GM12878 (cell line): ENCODE results near the gene RAB31. TPM values are rescaled to one million over a fixed set of nuclear protein-coding genes. Genes with fewer than 3 reads are reported as not detected.

Source experiments
- ATAC-seq: fragments of 200-7000 bp; cut with Tn5 transposase; 3 replicates; pipeline ENCODE4 v1.9.1; 2020; ENCODE audit warnings: mild to moderate bottlenecking, moderate library complexity
- BruUV-seq: library from RNA; stranded (reverse); fragments of 400-500 nt; replicated peaks from 2 replicates; lab custom pipeline; 2021; lab: Mats Ljungman, UMichigan
- CTCF ChIA-PET: fragments of 300-600 bp; sonication (Branson Sonifier 250); formaldehyde crosslinking; extraction: SDS; loops from one replicate; lab custom pipeline; 2021; ENCODE audit warnings: inconsistent platforms; lab: Yijun Ruan, JAX
- POLR2A ChIA-PET: fragments of 350-600 bp; formaldehyde crosslinking; extraction: SDS; loops from one replicate; lab custom pipeline; 2021; ENCODE audit warnings: inconsistent platforms; lab: Charles Lee
- RAD21 ChIA-PET: fragments of 300-600 bp; sonication (Branson Sonifier 250); formaldehyde crosslinking; loops from one replicate; lab custom pipeline; 2023; ENCODE audit warnings: antibody characterized with exemption; ENCODE audit not compliant: unreplicated experiment; lab: Charles Lee
- SMC1A ChIA-PET: fragments of 300-600 bp; sonication (Branson Sonifier 250); formaldehyde crosslinking; loops from one replicate; lab custom pipeline; 2023; ENCODE audit not compliant: unreplicated experiment, uncharacterized antibody; lab: Charles Lee
- DNase-seq: peaks from one replicate; pipeline ENCODE4 v3.0.0-alpha.2; 2011; ENCODE audit warnings: low read depth, low spot score
- FAIRE-seq: peaks from 3 replicates; lab custom pipeline; 2011; peaks lifted over from hg19 to GRCh38; lab: Jason Lieb, UNC
- H2AFZ ChIP-seq: 2 replicates; pipeline ENCODE4 v1.6.0; 2011; ENCODE audit warnings: low read depth, low read length, control low read depth; ENCODE audit not compliant: control insufficient read depth
- H3K27ac ChIP-seq: 2 replicates; pipeline ENCODE4 v1.5.1; 2011; ENCODE audit warnings: control low read depth; ENCODE audit not compliant: control insufficient read depth, insufficient read depth
- H3K27me3 ChIP-seq, 2 experiments: replicated peaks in 1 of 2; 2 replicates each; pipeline versions ENCODE4 v1.6.0 to v1.6.1; 2011; ENCODE audit warnings: low read length in 1 of 2; ENCODE audit not compliant: control insufficient read depth in 2 of 2, insufficient read depth in 2 of 2
- H3K36me3 ChIP-seq, 2 experiments: 2 replicates each; pipeline ENCODE4 v1.5.1; 2011; ENCODE audit warnings: low read length in 1 of 2; ENCODE audit not compliant: control insufficient read depth in 2 of 2, insufficient read depth in 2 of 2
- H3K4me1 ChIP-seq: 2 replicates; pipeline ENCODE4 v1.6.1; 2011; ENCODE audit warnings: mild to moderate bottlenecking, low read length, moderate library complexity, mixed read lengths; ENCODE audit not compliant: control insufficient read depth, insufficient read depth
- H3K4me2 ChIP-seq: 2 replicates; pipeline ENCODE4 v1.6.0; 2011; ENCODE audit warnings: control low read depth; ENCODE audit not compliant: control insufficient read depth, insufficient read depth
- H3K4me3 ChIP-seq: fragments of 200-600 bp; sonication (generic); 2 replicates; pipeline ENCODE4 v1.5.1; 2016
- H3K79me2 ChIP-seq: 2 replicates; pipeline ENCODE4 v1.6.0; 2011; ENCODE audit warnings: low read length; ENCODE audit not compliant: control insufficient read depth, insufficient read depth
- H3K9ac ChIP-seq: 2 replicates; pipeline ENCODE4 v1.8.0; 2011; ENCODE audit warnings: low read length, control low read depth, mixed read lengths; ENCODE audit not compliant: control insufficient read depth, insufficient read depth
- H3K9me3 ChIP-seq: replicated peaks from 3 replicates; pipeline ENCODE4 v1.5.1; 2011; ENCODE audit warnings: mild to moderate bottlenecking, low read length; ENCODE audit not compliant: control insufficient read depth, insufficient read depth
- H4K20me1 ChIP-seq: 2 replicates; pipeline ENCODE4 v1.6.0; 2011; ENCODE audit not compliant: control insufficient read depth, insufficient read depth
- BCL11A ChIP-seq: IDR thresholded peaks from 2 replicates; pipeline ENCODE4 v1.6.1; 2011; ENCODE audit warnings: low read depth, low read length
- CBX5 ChIP-seq: sonication (generic); IDR thresholded peaks from 2 replicates; pipeline ENCODE4 v1.6.1; 2016; ENCODE audit warnings: low read depth, moderate library complexity, mild to moderate bottlenecking, inconsistent platforms
- DPF2 ChIP-seq: fragments of 450-650 bp; IDR thresholded peaks from 2 replicates; pipeline ENCODE4 v1.6.1; 2017; ENCODE audit warnings: mild to moderate bottlenecking
- E2F4 ChIP-seq: IDR thresholded peaks from 2 replicates; pipeline ENCODE4 v1.6.1; 2012; ENCODE audit warnings: low read depth, low read length, improper control_type of control experiment
- ESRRA ChIP-seq: IDR thresholded peaks from 2 replicates; pipeline ENCODE4 v1.6.1; 2012; ENCODE audit warnings: mild to moderate bottlenecking, low read length, improper control_type of control experiment
- FOS ChIP-seq: IDR thresholded peaks from 3 replicates; pipeline ENCODE4 v1.6.1; 2011; ENCODE audit warnings: borderline replicate concordance; ENCODE audit not compliant: insufficient read length; ENCODE audit errors: extremely low read depth
- GATAD2B ChIP-seq: fragments of 450-650 bp; conservative IDR thresholded peaks from 2 replicates; pipeline ENCODE4 v1.6.1; 2017; ENCODE audit warnings: low read depth, mild to moderate bottlenecking, moderate library complexity
- MXI1 ChIP-seq: fragments of 150-350 bp; IDR thresholded peaks from 2 replicates; pipeline ENCODE4 v1.6.1; 2011; ENCODE audit warnings: low read depth, mild to moderate bottlenecking, inconsistent platforms, low read length, improper control_type of control experiment
- RBBP5 ChIP-seq: fragments of 200-600 bp; sonication (generic); conservative IDR thresholded peaks from 2 replicates; pipeline ENCODE4 v1.6.1; 2016
- RELA ChIP-seq: fragments of 450-650 bp; IDR thresholded peaks from 2 replicates; pipeline ENCODE4 v1.8.0; 2014; ENCODE audit warnings: borderline replicate concordance; ENCODE audit not compliant: partially characterized antibody
- SUZ12 ChIP-seq: fragments of 200-600 bp; sonication (generic); IDR thresholded peaks from one replicate; pipeline ENCODE4 v1.6.1; 2018; ENCODE audit warnings: antibody characterized with exemption, mild to moderate bottlenecking; ENCODE audit not compliant: unreplicated experiment
- USF1 ChIP-seq: IDR thresholded peaks from 2 replicates; pipeline ENCODE4 v1.6.1; 2011; ENCODE audit warnings: borderline replicate concordance, low read depth, mild to moderate bottlenecking, moderate library complexity, mixed read lengths, low read length; ENCODE audit not compliant: insufficient read depth; ENCODE audit errors: extremely low read length
- ZNF24 ChIP-seq: fragments of 450-650 bp; IDR thresholded peaks from 2 replicates; pipeline ENCODE4 v1.6.1; 2017; ENCODE audit warnings: antibody characterized with exemption, mild to moderate bottlenecking
- ZNF274 ChIP-seq: IDR thresholded peaks from one replicate; pipeline ENCODE4 v1.8.0; 2011; ENCODE audit not compliant: insufficient read length, insufficient read depth
- ZSCAN29 ChIP-seq: fragments of 450-650 bp; IDR thresholded peaks from 2 replicates; pipeline ENCODE4 v1.6.1; 2017; ENCODE audit warnings: mild to moderate bottlenecking, moderate library complexity
- WGBS: methylation state at CpG from one replicate; pipeline ENCODE4 v1.1.6; 2016; ENCODE audit warnings: low lambda C conversion rate; ENCODE audit not compliant: insufficient replicate concordance, insufficient coverage; ENCODE audit errors: missing lambda C conversion rate; 5-methylcytosine and 5-hydroxymethylcytosine counted together
- in situ Hi-C: fragments of 300-500 bp; cut with MboI; formaldehyde crosslinking; loops from 9 replicates; pipeline ENCODE4 v1.14.3; 2018; ENCODE audit warnings: mixed read lengths
- intact Hi-C: fragments of 100-400 bp; cut with micrococcal nuclease; formaldehyde crosslinking; loops from one replicate; pipeline ENCODE4 v1.14.2; 2022; ENCODE audit not compliant: unreplicated experiment
- polyA plus RNA-seq, 11 experiments: library from polyadenylated mRNA; depleted of rRNA in 4 of 11; unstranded in 6 of 11; stranded (reverse) in 5 of 11; fragments of >200 nt; fragmentation: Nextera tagmentation in 4 of 11; fragmentation: Illumina TruSeq in 1 of 11; extraction: Ambion mirVana in 4 of 11; extraction: Trizol in 1 of 11; gene quantifications; 1 replicate in 1 of 11; 2 replicates in 10 of 11; pipeline versions ENCODE4 v1.2.1 to v1.2.3, GENCODE V29; 2011 to 2016; ENCODE audit warnings: inconsistent platforms in 2 of 11, missing spikeins in 2 of 11, low read depth in 1 of 11
- total RNA-seq, 4 experiments: library from RNA; depleted of rRNA in 3 of 4; stranded (reverse); fragments of >200 nt in 3 of 4; fragmentation: Illumina TruSeq in 1 of 4; extraction: Trizol in 1 of 4; gene quantifications; 2 replicates each; pipeline versions ENCODE4 v1.2.1 to v1.2.3, GENCODE V29; 2013 to 2021
- TF ChIP-seq, protein P1 (sequence below): fragments of 450-650 bp; IDR thresholded peaks from 2 replicates; pipeline ENCODE4 v1.6.1; 2017; ENCODE audit warnings: borderline replicate concordance
- TF ChIP-seq, protein P2 (sequence below): fragments of 450-650 bp; formaldehyde crosslinking; IDR thresholded peaks from 2 replicates; pipeline ENCODE4 v1.5.0; 2022; ENCODE audit warnings: mild to moderate bottlenecking, missing genetic modification characterization

Gene RAB31
- total and polyA plus RNA-seq, 10 of the 15 experiments (the other 5 are each of a cell fraction or from before 2014, with no cell fraction given), result 0.80 to 23.3 (median 12.2) TPM

DNA sequence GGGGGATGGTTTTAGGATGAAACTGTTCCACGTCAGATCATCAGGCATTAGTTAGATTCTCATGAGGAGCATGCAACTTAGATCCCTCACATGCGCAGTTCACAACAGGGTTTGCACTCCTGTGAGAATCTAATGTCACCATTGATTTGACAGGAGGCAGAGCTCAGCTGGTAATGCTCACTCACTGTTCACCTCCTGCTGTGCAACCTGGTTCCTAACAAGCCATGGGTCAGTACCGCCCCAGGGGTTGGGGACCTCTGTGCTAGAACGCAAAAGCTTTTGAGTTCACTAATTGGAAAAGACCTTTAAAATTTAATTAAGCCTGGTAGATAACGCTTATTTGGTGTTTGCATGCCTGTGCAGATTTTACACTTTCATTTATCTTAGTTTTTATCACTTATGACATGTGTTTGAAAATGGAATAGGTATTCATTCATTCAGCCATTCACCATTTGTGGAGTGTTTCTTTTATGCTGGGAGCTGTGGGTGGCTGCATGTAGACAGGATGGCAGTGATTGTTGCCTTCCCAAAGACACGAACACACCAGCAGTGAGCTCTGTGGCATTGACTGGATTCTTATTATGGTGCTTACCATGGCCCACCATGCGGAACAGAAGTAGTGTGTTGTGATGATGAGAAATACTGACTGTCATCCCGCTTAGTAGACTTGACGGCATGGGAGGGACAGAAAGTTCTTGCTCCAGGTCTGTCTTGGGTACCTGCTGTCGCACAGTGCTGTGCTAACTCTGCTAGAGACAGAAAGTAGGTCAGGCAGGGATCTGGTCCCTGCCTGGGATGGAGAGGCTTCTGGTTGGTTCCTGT is 6.4 kb downstream of the RAB31 start (continued):
- TF ChIP-seq, protein P1, sequence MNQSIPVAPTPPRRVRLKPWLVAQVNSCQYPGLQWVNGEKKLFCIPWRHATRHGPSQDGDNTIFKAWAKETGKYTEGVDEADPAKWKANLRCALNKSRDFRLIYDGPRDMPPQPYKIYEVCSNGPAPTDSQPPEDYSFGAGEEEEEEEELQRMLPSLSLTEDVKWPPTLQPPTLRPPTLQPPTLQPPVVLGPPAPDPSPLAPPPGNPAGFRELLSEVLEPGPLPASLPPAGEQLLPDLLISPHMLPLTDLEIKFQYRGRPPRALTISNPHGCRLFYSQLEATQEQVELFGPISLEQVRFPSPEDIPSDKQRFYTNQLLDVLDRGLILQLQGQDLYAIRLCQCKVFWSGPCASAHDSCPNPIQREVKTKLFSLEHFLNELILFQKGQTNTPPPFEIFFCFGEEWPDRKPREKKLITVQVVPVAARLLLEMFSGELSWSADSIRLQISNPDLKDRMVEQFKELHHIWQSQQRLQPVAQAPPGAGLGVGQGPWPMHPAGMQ, result no peak

DNA sequence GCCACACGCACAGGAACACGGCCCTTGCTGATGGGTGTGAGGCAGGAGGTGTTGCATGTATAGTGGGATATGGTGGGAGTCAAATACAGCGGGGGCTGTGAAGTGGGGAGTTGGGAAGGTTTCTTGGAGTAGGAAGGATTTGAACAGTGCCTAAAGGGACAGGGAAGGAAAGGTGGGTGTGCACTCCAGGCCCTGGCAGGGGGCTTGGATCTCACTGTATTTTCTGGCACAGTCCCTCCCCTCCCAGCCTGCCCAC is 6.9 kb downstream of the RAB31 start:
- in situ Hi-C loops, result no loop called here
- POLR2A ChIA-PET, result no interaction called here
- WGBS, result 92% methylated on average over 3 of the region's 3 CpGs

More for the DNA sequence above, 6.9 kb downstream of the RAB31 start:
- Histone ChIP-seq H3K4me2 (no peak overlapping the region), H3K4me1 (peaks cover 27% of the 10 kb centered on the region), H4K20me1 (no peaks in the 10 kb centered on the region), H3K4me3 (no peak overlapping the region), H2AFZ (no peak overlapping the region), H3K9me3 (no peaks in the 10 kb centered on the region; the same call in 2 of the 3 replicates), H3K9ac (no peak overlapping the region), H3K27ac (no peak overlapping the region), H3K36me3 (no peaks in the 10 kb centered on the region), H3K79me2 (peaks cover 4% of the 10 kb centered on the region), H3K27me3 (no peaks in the 10 kb centered on the region)
- TF ChIP-seq CBX5 (no peak), E2F4 (no peak), ZNF24 (no peak), RELA (no peak), RBBP5 (no peak), FOS (no peak), ZSCAN29 (no peak), BCL11A (no peak), ZNF274 (no peak), ESRRA (no peak), MXI1 (no peak), GATAD2B (no peak), USF1 (no peak), SUZ12 (no peak), DPF2 (no peak)
- TF ChIP-seq, protein P2, sequence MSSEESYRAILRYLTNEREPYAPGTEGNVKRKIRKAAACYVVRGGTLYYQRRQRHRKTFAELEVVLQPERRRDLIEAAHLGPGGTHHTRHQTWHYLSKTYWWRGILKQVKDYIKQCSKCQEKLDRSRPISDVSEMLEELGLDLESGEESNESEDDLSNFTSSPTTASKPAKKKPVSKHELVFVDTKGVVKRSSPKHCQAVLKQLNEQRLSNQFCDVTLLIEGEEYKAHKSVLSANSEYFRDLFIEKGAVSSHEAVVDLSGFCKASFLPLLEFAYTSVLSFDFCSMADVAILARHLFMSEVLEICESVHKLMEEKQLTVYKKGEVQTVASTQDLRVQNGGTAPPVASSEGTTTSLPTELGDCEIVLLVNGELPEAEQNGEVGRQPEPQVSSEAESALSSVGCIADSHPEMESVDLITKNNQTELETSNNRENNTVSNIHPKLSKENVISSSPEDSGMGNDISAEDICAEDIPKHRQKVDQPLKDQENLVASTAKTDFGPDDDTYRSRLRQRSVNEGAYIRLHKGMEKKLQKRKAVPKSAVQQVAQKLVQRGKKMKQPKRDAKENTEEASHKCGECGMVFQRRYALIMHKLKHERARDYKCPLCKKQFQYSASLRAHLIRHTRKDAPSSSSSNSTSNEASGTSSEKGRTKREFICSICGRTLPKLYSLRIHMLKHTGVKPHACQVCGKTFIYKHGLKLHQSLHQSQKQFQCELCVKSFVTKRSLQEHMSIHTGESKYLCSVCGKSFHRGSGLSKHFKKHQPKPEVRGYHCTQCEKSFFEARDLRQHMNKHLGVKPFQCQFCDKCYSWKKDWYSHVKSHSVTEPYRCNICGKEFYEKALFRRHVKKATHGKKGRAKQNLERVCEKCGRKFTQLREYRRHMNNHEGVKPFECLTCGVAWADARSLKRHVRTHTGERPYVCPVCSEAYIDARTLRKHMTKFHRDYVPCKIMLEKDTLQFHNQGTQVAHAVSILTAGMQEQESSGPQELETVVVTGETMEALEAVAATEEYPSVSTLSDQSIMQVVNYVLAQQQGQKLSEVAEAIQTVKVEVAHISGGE (CRISPR knock-in tag), result no peak
- CTCF ChIA-PET, result no interaction called here
- ATAC-seq (no peak), FAIRE-seq (no peak), DNase-seq (no peak)
- intact Hi-C loops, result no loop called here
- RAD21 ChIA-PET, result no interaction called here
- SMC1A ChIA-PET, result no interaction called here
- no TSS peak for BruUV-seq
